HUES48 (cell line): ENCODE results near the gene ACP4.

ENCODE experiments used
- H3K27ac ChIP-seq: one replicate; pipeline ENCODE4 v1.7.0; 2013; ENCODE audit warnings: low read depth, low read length, inconsistent platforms
- H3K27me3 ChIP-seq: 2 replicates; pipeline ENCODE4 v1.6.1; 2013; ENCODE audit warnings: mild to moderate bottlenecking, low read length; ENCODE audit not compliant: control insufficient read depth, insufficient read depth
- H3K36me3 ChIP-seq: 2 replicates; pipeline ENCODE4 v1.6.1; 2013; ENCODE audit warnings: low read length; ENCODE audit not compliant: control insufficient read depth, insufficient read depth
- H3K4me1 ChIP-seq: 2 replicates; pipeline ENCODE4 v1.6.1; 2013; ENCODE audit warnings: mild to moderate bottlenecking, low read length; ENCODE audit not compliant: control insufficient read depth, insufficient read depth
- H3K4me3 ChIP-seq: 2 replicates; pipeline ENCODE4 v1.5.1; 2013; ENCODE audit warnings: mild to moderate bottlenecking, low read depth, low read length
- H3K9ac ChIP-seq: 2 replicates; pipeline ENCODE4 v1.6.1; 2013; ENCODE audit warnings: mild to moderate bottlenecking, low read depth, low read length, moderate library complexity
- H3K9me3 ChIP-seq: 2 replicates; pipeline ENCODE4 v1.6.1; 2013; ENCODE audit warnings: low read length; ENCODE audit not compliant: control insufficient read depth, insufficient read depth

Gene ACP4

DNA sequence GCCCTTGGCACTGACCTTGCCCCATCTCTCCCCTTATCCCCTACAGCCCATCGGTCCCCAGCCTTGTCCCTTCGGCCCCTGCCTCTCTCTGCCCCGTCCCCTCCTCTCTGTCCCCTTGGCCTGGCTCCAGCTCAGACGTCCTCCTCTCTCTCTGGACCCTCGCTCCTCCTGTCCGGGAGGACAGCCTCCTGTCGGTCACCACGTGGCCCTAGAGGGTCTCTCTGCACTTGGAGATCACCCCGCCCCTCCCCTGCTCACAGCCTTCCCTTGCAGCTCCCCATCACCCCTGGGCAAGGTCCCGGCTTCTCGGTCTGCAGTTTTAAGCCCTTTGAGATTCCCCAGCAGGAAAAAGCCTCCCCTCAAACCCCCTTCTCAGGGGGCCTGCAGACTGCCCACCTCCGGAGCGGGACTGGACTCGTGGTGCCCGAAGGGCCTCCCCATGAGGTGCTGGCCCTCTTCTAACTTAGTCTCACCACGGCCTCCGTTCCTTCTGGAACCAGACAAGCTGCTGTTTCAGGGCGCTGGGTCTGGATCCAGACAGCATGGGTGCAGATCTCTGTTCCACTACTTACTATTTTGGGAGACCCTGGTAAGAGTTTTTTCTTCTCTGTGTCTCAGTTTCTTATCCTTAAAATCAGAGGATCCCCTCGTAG, 46.5 kb downstream of the ACP4 start:
- H3K9ac ChIP-seq = no peak overlapping the region
- peak overlapping the region; percentile 92; the same call in 1 of the 2 replicates for H3K4me3 ChIP-seq
- H3K27ac ChIP-seq = no peak overlapping the region

DNA sequence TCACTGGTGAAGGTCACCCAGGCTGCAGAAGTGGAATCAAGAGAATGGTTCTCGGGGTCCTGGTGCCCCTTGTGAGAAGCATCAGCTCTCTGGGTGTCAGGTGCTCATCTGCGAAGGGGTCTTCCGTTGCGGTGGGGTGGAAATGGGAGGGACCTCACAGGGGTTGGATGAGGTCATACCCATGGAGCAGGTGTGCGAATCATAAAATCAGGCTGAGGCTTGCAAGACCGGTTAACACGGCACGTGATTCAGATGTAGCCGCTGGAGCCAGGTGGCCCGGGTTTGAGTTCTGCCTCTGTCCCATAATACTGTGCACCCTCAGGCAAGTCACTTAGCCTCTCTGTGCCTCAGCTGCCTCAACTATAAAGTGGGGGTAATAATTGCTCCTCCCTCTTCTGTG, 47.1 kb downstream of the ACP4 start:
- Histone ChIP-seq H3K36me3 (no peaks in the 10 kb centered on the region), H3K27ac (no peak overlapping the region), H3K9me3 (no peaks in the 10 kb centered on the region), H3K4me1 (peaks cover 3% of the 10 kb centered on the region; the same call in 1 of the 2 replicates), H3K27me3 (peaks cover 43% of the 10 kb centered on the region), H3K4me3 (no peak overlapping the region), H3K9ac (no peak overlapping the region)

More for the DNA sequence above, 46.5 kb downstream of the ACP4 start:
- Histone ChIP-seq H3K9me3 (no peaks in the 10 kb centered on the region), H3K36me3 (no peaks in the 10 kb centered on the region), H3K27me3 (peaks cover 37% of the 10 kb centered on the region), H3K4me1 (peaks cover 3% of the 10 kb centered on the region; the same call in 1 of the 2 replicates)

DNA sequence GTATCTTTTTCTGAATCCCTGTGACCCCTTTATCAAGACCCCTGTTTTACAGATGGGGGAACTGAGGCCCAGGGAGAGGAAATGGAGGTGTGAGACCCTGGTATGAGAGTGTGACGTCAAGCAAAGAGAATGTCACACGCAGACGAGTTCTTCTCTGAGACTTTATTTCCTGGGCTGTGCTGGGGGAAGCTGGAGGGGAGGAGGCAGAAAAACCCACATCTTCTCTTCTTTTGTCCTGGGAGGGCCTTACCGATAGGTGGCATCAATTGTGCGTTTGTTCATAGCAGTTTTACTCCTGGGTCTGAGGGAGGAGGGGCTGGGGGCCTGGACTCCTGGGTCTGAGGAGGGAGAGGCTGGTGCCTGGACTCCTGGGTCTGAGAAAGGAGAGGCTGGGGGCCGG, 48.0 kb downstream of the ACP4 start:
- no peaks in the 10 kb centered on the region for H3K36me3 ChIP-seq
- peaks cover 3% of the 10 kb centered on the region; the same call in 1 of the 2 replicates for H3K4me1 ChIP-seq
- no peak overlapping the region for H3K27ac ChIP-seq
- H3K27me3 ChIP-seq = peaks cover 51% of the 10 kb centered on the region
- H3K9ac ChIP-seq = no peak overlapping the region
- H3K9me3 ChIP-seq = no peaks in the 10 kb centered on the region
- no peak overlapping the region for H3K4me3 ChIP-seq

DNA sequence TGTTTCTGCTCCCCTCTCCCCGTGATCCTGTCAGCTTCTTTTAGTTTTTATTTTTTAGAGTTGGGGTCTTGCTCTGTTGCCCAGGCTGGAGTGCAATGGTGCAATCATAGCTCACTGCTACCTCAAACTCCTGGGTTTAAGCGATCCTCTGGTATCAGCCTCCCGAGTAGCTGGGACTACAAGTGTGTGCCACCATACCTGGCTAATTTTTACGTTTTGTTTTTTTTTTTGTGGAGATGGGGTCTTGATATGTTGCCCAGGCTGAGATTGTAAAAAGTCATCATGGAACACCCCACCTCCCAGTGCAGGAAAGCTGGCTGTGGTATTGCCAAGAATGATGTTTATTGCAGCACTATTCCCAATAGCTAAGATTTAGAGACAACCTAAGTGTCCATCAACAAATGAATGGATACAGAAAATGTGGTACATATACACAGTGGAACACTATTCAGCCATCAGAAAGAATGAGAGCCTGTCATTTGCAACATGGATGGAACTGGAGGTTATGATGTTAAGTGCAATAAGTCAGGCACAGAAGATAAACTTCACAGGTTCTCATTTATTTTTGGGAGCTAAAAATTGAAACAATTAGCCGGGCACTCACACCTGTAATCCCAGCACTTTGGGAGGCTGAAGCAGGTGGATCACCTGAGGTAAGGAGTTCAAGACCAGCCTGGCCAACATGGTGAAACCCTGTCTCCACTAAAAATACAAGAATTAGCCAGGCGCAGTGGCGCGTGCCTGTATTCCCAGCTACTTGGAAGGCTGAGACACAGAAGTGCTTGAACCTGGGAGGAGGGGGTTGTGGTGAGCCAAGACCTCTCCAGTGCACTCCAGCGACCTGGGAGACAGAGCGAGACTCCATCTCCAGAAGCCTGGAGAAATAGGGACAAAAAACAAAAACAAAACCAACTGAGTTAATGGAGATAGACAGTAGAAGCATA, 49.8 kb downstream of the ACP4 start:
- H3K36me3 ChIP-seq = no peaks in the 10 kb centered on the region
- peaks cover 56% of the 10 kb centered on the region for H3K27me3 ChIP-seq
- no peak overlapping the region for H3K9ac ChIP-seq
- no peaks in the 10 kb centered on the region for H3K9me3 ChIP-seq
- H3K27ac ChIP-seq = no peak overlapping the region
- peaks cover 3% of the 10 kb centered on the region; the same call in 1 of the 2 replicates for H3K4me1 ChIP-seq
- no peak overlapping the region for H3K4me3 ChIP-seq

DNA sequence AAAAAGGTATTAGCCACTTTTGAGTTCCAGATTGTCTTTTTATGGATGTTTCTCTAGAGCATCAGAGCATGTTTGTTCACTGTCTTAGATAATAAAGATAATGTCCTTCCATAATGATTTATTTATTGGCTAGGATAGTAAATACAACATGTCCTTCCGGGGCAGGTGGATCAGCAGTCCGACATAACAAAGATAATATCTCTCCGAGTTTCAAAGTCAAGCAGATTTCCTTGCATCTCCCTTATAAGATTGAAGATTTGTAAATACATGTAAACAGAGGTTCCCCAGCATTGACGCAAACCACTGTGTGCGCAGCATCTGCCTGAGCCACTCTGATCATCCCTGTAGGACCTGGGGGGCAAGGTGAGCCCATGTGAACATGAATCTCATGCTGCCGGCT, 51.9 kb downstream of the ACP4 start:
- Histone ChIP-seq H3K27me3 (peaks cover 36% of the 10 kb centered on the region), H3K9ac (no peak overlapping the region), H3K4me3 (no peak overlapping the region), H3K4me1 (no peaks in the 10 kb centered on the region), H3K36me3 (no peaks in the 10 kb centered on the region), H3K9me3 (no peaks in the 10 kb centered on the region), H3K27ac (no peak overlapping the region)

DNA sequence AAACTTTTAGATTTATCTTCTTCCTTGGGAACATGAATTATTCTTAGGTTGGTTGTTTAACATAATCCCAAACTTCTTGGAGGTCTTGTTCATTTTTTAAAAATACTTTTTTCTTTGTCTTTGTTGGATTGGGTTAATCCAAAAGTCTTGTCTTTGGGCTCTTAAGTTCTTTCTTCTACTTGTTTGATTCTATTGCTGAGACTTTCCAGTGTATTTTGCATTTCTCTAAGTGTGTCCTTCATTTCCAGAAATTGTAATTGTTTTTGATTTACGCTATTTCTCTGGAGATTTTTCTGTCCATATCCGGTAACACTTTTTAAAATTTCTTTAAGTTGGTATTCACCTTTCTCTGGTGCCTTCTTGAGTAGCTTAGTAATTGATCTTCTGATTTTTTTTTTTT, 53.0 kb downstream of the ACP4 start:
- H3K4me3 ChIP-seq = no peak overlapping the region
- H3K9ac ChIP-seq = no peak overlapping the region
- H3K9me3 ChIP-seq = no peaks in the 10 kb centered on the region
- peaks cover 31% of the 10 kb centered on the region for H3K27me3 ChIP-seq
- H3K4me1 ChIP-seq = no peaks in the 10 kb centered on the region
- no peak overlapping the region for H3K27ac ChIP-seq
- no peaks in the 10 kb centered on the region for H3K36me3 ChIP-seq

DNA sequence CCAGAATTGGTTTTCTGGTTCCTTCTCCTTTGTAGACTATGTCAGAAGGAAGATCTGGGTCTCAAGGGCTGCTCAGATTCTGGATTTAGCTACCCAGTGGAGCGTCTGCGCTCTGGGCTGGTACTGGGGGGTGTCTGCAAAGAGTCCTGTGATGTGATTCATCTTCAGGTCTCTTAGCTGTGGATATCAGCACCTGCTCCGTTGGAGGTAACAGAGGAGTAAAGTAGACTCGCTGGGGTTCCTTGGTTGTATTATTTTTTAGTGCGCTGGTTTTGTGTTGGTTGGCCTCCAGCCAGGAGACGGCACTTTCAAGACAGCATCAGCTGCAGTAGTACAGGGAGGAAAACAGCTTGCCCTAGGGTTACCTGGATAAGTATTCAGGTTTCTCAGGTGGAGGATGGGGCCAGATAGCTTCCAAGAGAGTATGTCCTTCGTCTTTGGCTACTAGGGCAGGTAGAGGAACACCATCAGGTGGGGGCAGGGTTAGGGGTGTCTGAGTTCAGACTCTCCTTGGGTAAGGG, 53.5 kb downstream of the ACP4 start:
- no peak overlapping the region for H3K27ac ChIP-seq
- H3K4me1 ChIP-seq = no peaks in the 10 kb centered on the region
- H3K36me3 ChIP-seq = no peaks in the 10 kb centered on the region
- H3K27me3 ChIP-seq = peaks cover 31% of the 10 kb centered on the region
- H3K9me3 ChIP-seq = no peaks in the 10 kb centered on the region
- H3K9ac ChIP-seq = no peak overlapping the region
- H3K4me3 ChIP-seq = no peak overlapping the region

DNA sequence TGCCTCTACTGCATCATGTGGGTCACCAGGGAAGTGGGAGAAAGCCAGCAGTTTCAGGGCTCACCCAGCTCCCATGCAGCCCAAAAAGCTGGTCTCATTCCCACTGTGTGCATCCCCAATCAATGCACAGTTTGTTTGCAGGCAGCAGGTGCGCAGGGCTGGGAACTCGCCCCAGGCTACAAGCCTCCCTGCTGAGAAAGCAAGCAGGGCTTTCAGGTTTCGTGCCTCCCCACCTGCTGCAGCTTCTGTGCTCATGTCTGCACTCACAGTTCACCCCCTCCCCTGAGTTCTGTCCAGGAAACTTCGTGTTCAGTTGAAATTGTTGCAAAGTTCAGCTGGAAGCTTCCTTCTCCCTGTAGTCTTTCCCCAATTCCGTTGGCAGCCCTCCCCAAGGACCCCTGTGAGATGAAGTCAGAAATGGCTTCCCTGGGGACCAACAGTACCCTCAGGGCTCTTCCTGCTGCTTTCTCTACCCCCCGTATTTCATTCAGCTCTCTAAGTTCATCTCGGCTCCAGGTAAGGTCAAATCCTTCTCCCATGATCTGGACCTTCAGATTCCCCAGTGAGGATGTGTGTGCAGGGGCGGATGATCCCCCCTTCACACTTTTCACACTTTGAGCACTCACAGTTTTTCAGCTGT, 54.2 kb downstream of the ACP4 start:
- Histone ChIP-seq H3K9ac (no peak overlapping the region), H3K9me3 (no peaks in the 10 kb centered on the region), H3K4me1 (no peaks in the 10 kb centered on the region), H3K36me3 (no peaks in the 10 kb centered on the region), H3K4me3 (no peak overlapping the region), H3K27ac (no peak overlapping the region), H3K27me3 (peaks cover 31% of the 10 kb centered on the region)
